Fibroblast of lung (primary cell): ENCODE results near the gene AR. TPM values are rescaled to one million over a fixed set of nuclear protein-coding genes. Genes with fewer than 3 reads are reported as not detected.

ENCODE experiments used
- DNase-seq, 2 donors: peaks; one replicate each; pipeline versions ENCODE4 v3.0.0 to v3.0.0-alpha.2; 2010; ENCODE audit warnings: low read depth in 2 of 2
- H2AFZ ChIP-seq: 2 replicates; pipeline ENCODE4 v1.5.1; 2012; ENCODE audit warnings: low read length, control low read depth, inconsistent platforms
- H3K27ac ChIP-seq: 2 replicates; pipeline ENCODE4 v1.5.1; 2011; ENCODE audit warnings: low read length, control low read depth; ENCODE audit not compliant: insufficient read depth
- H3K27me3 ChIP-seq: 2 replicates; pipeline ENCODE4 v1.5.1; 2011; ENCODE audit warnings: mild to moderate bottlenecking, low read length; ENCODE audit not compliant: control insufficient read depth, insufficient read depth
- H3K36me3 ChIP-seq: 2 replicates; pipeline ENCODE4 v1.5.1; 2011; ENCODE audit warnings: low read length; ENCODE audit not compliant: control insufficient read depth, insufficient read depth
- H3K4me1 ChIP-seq: 2 replicates; pipeline ENCODE4 v1.5.1; 2011; ENCODE audit warnings: low read length; ENCODE audit not compliant: control insufficient read depth, insufficient read depth; ENCODE audit errors: extremely low read depth
- H3K4me2 ChIP-seq: 2 replicates; pipeline ENCODE4 v1.5.1; 2011; ENCODE audit warnings: low read length, control low read depth; ENCODE audit not compliant: insufficient read depth; ENCODE audit errors: extremely low read depth
- H3K4me3 ChIP-seq, 4 experiments: fragments of 200-600 bp in 1 of 4; sonication (generic) in 1 of 4; replicated peaks in 1 of 4; 2 replicates each; pipeline ENCODE4 v1.5.1; 2011 to 2016; ENCODE audit warnings: low read length in 4 of 4, low read depth in 3 of 4, mild to moderate bottlenecking in 3 of 4, control low read depth in 2 of 4, inconsistent platforms in 1 of 4, mixed read lengths in 1 of 4; ENCODE audit not compliant: insufficient read depth in 1 of 4; ENCODE audit errors: control extremely low read depth in 1 of 4
- H3K79me2 ChIP-seq: 2 replicates; pipeline ENCODE4 v1.5.1; 2012; ENCODE audit warnings: mild to moderate bottlenecking, low read length, inconsistent platforms; ENCODE audit not compliant: control insufficient read depth, insufficient read depth
- H3K9ac ChIP-seq: 2 replicates; pipeline ENCODE4 v1.5.1; 2011; ENCODE audit warnings: mild to moderate bottlenecking, low read length, control low read depth; ENCODE audit not compliant: insufficient read depth
- H3K9me3 ChIP-seq: 2 replicates; pipeline ENCODE4 v1.5.1; 2012; ENCODE audit warnings: low read depth, low read length; ENCODE audit not compliant: control insufficient read depth, insufficient read depth
- H4K20me1 ChIP-seq: 2 replicates; pipeline ENCODE4 v1.5.1; 2011; ENCODE audit warnings: low read length; ENCODE audit not compliant: control insufficient read depth, insufficient read depth; ENCODE audit errors: extremely low read depth
- CTCF ChIP-seq, 2 donors: IDR thresholded peaks in 1 of 2; conservative IDR thresholded peaks in 1 of 2; 1 replicate in 1 of 2; 2 replicates in 1 of 2; pipeline ENCODE4 v1.5.1; 2011 to 2012; ENCODE audit warnings: low read length in 2 of 2, control low read depth in 1 of 2, inconsistent platforms in 1 of 2, low read depth in 1 of 2, mild to moderate bottlenecking in 1 of 2
- EZH2 ChIP-seq: IDR thresholded peaks from 2 replicates; pipeline ENCODE4 v1.5.1; 2012; ENCODE audit warnings: low read length, control low read depth, mild to moderate bottlenecking; ENCODE audit errors: missing control alignments
- polyA plus RNA-seq, 2 donors: library from polyadenylated mRNA; depleted of rRNA in 1 of 2; stranded (reverse) in 1 of 2; unstranded in 1 of 2; fragments of >200 nt; gene quantifications; 2 replicates each; pipeline ENCODE4 v1.2.1, GENCODE V29; 2011 to 2012; ENCODE audit warnings: missing spikeins in 1 of 2
- total RNA-seq: library from RNA; depleted of rRNA; stranded (reverse); fragments of >200 nt; gene quantifications from 2 replicates; pipeline ENCODE4 v1.2.1, GENCODE V29; 2014

The AR gene
- total and polyA plus RNA-seq, 2 donors (not counting 1 experiment from before 2014, with no cell fraction given) = 10.8 to 15.0 TPM

- H3K4me1 ChIP-seq = no peaks in the 10 kb centered on the region
- H3K79me2 ChIP-seq = no peaks in the 10 kb centered on the region
- no peak overlapping the region for H3K27ac ChIP-seq
- no peak overlapping the region for H3K4me3 ChIP-seq
- H4K20me1 ChIP-seq = no peaks in the 10 kb centered on the region
- DNase-seq = no peak
- H3K36me3 ChIP-seq = no peaks in the 10 kb centered on the region
- no peak overlapping the region for H3K4me2 ChIP-seq
- no peak overlapping the region for H3K9ac ChIP-seq
- H2AFZ ChIP-seq = no peak overlapping the region
- H3K9me3 ChIP-seq = no peaks in the 10 kb centered on the region
- no peaks in the 10 kb centered on the region for H3K27me3 ChIP-seq
- TF ChIP-seq CTCF (conservative IDR thresholded peaks at IDR 0.05 in 1 of 2, IDR thresholded peaks at IDR 0.05 in 1 of 2; ENCODE audit: low read depth in 1 of 2, low read length in 2 of 2) (no peak), EZH2 (no peak)
These were observed 187.2 kb downstream of the AR start for GRCh38 chrX:67731061-67731460.

DNA sequence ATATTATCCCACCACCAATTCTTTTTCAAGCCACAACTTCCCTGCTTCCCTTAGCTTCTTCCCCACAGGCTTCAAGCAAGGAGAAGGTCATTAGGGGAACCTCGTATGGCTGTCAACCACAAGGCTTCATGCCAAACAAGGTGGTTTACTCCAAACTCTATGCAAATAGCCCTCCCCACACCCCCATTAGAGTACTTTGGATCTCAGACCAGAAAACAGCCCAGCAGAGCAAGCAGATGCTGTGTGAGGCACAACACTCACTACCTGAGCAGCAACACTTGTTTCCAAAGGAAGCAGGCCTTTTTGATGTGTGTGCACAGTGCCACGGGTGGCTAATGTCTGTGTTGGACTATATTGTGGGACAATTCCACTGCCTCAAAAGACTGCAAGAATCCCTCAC, 189.0 kb downstream of the AR start:
- TF ChIP-seq CTCF (conservative IDR thresholded peaks at IDR 0.05 in 1 of 2, IDR thresholded peaks at IDR 0.05 in 1 of 2; ENCODE audit: low read depth in 1 of 2, low read length in 2 of 2) (no peak), EZH2 (no peak)
- Histone ChIP-seq H3K79me2 (no peaks in the 10 kb centered on the region), H3K27ac (no peak overlapping the region), H2AFZ (no peak overlapping the region), H4K20me1 (no peaks in the 10 kb centered on the region), H3K4me1 (no peaks in the 10 kb centered on the region), H3K4me3 (no peak overlapping the region), H3K9me3 (no peaks in the 10 kb centered on the region), H3K9ac (no peak overlapping the region), H3K36me3 (no peaks in the 10 kb centered on the region), H3K27me3 (no peaks in the 10 kb centered on the region), H3K4me2 (no peak overlapping the region)
- DNase-seq = no peak

GRCh38 chrX:67734111-67734753, 190.4 kb downstream of the AR start:
- Histone ChIP-seq H3K9me3 (no peaks in the 10 kb centered on the region), H3K27me3 (no peaks in the 10 kb centered on the region)
- no peak for DNase-seq

More at GRCh38 chrX:67734111-67734753, 190.4 kb downstream of the AR start:
- Histone ChIP-seq H3K36me3 (no peaks in the 10 kb centered on the region), H3K9ac (no peak overlapping the region), H3K4me3 (no peak overlapping the region), H3K4me2 (no peak overlapping the region), H2AFZ (no peak overlapping the region), H3K4me1 (no peaks in the 10 kb centered on the region), H3K79me2 (no peaks in the 10 kb centered on the region), H3K27ac (no peak overlapping the region), H4K20me1 (no peaks in the 10 kb centered on the region)
- no peak for TF ChIP-seq CTCF (conservative IDR thresholded peaks at IDR 0.05 in 1 of 2, IDR thresholded peaks at IDR 0.05 in 1 of 2; ENCODE audit: low read depth in 1 of 2, low read length in 2 of 2)
- no peak for TF ChIP-seq EZH2
